ENCODE data around the gene GREM2.

The GREM2 gene

GRCh38 chr1:240553351-240553750 lies 58.6 kb downstream of the GREM2 start:
- Mint-ChIP-seq H3K4me3 (no peak overlapping the region), H3K27ac (no peak overlapping the region), H3K4me1 (no peaks in the 10 kb centered on the region), H3K9me3 (peaks cover 4% of the 10 kb centered on the region), H3K36me3 (ENCODE audit: low read depth) (no peaks in the 10 kb centered on the region), H3K27me3 (no peaks in the 10 kb centered on the region)
- ATAC-seq = no peak
- DNase-seq = no peak

GRCh38 chr1:240539769-240540414 lies 72.1 kb downstream of the GREM2 start:
- Mint-ChIP-seq H3K27ac (no peak overlapping the region), H3K36me3 (ENCODE audit: low read depth) (no peaks in the 10 kb centered on the region), H3K4me1 (peaks cover 9% of the 10 kb centered on the region), H3K27me3 (no peaks in the 10 kb centered on the region), H3K4me3 (no peak overlapping the region), H3K9me3 (peaks cover 13% of the 10 kb centered on the region)
- DNase-seq (no peak), ATAC-seq (no peak)

GRCh38 chr1:240538776-240539430 lies 73.1 kb downstream of the GREM2 start:
- no peak for DNase-seq
- no peak for ATAC-seq
- Mint-ChIP-seq H3K4me3 (no peak overlapping the region), H3K36me3 (ENCODE audit: low read depth) (no peaks in the 10 kb centered on the region), H3K27me3 (no peaks in the 10 kb centered on the region), H3K4me1 (peaks cover 9% of the 10 kb centered on the region), H3K27ac (no peak overlapping the region), H3K9me3 (peaks cover 19% of the 10 kb centered on the region)

- no peak overlapping the region for H3K4me3 Mint-ChIP-seq
- no peak overlapping the region for H3K27ac Mint-ChIP-seq
- peaks cover 12% of the 10 kb centered on the region for H3K9me3 Mint-ChIP-seq
- H3K36me3 Mint-ChIP-seq (ENCODE audit: low read depth) = no peaks in the 10 kb centered on the region
- H3K27me3 Mint-ChIP-seq = no peaks in the 10 kb centered on the region
- ATAC-seq (no peak), DNase-seq (no peak)
- H3K4me1 Mint-ChIP-seq = no peaks in the 10 kb centered on the region
These were observed 78.7 kb downstream of the GREM2 start for GRCh38 chr1:240533154-240533780.

- no peaks in the 10 kb centered on the region for H3K4me1 Mint-ChIP-seq
- ATAC-seq (no peak), DNase-seq (no peak)
These were observed 83.4 kb downstream of the GREM2 start for GRCh38 chr1:240528591-240528990.

GRCh38 chr1:240527086-240527485 lies 84.9 kb downstream of the GREM2 start:
- H3K27me3 Mint-ChIP-seq = no peaks in the 10 kb centered on the region
- no peak overlapping the region for H3K4me3 Mint-ChIP-seq
- ATAC-seq (no peak), DNase-seq (no peak)
- H3K9me3 Mint-ChIP-seq = no peaks in the 10 kb centered on the region
- H3K36me3 Mint-ChIP-seq (ENCODE audit: low read depth) = no peaks in the 10 kb centered on the region
- no peaks in the 10 kb centered on the region for H3K4me1 Mint-ChIP-seq
- no peak overlapping the region for H3K27ac Mint-ChIP-seq

More at GRCh38 chr1:240528591-240528990, 83.4 kb downstream of the GREM2 start:
- Mint-ChIP-seq H3K27ac (no peak overlapping the region), H3K9me3 (no peaks in the 10 kb centered on the region), H3K36me3 (ENCODE audit: low read depth) (no peaks in the 10 kb centered on the region), H3K4me3 (no peak overlapping the region), H3K27me3 (no peaks in the 10 kb centered on the region)

- no peaks in the 10 kb centered on the region for H3K4me1 Mint-ChIP-seq
- DNase-seq = no peak
- no peak for ATAC-seq
- H3K36me3 Mint-ChIP-seq (ENCODE audit: low read depth) = no peaks in the 10 kb centered on the region
- no peak overlapping the region for H3K4me3 Mint-ChIP-seq
- no peaks in the 10 kb centered on the region for H3K27me3 Mint-ChIP-seq
- H3K27ac Mint-ChIP-seq = no peak overlapping the region
- H3K9me3 Mint-ChIP-seq = no peaks in the 10 kb centered on the region
These were observed 85.6 kb downstream of the GREM2 start for GRCh38 chr1:240526312-240526711.

GRCh38 chr1:240524356-240525069 lies 87.4 kb downstream of the GREM2 start:
- no peak overlapping the region for H3K27ac Mint-ChIP-seq
- DNase-seq (no peak), ATAC-seq (no peak)
- no peaks in the 10 kb centered on the region for H3K9me3 Mint-ChIP-seq
- H3K36me3 Mint-ChIP-seq (ENCODE audit: low read depth) = no peaks in the 10 kb centered on the region
- no peaks in the 10 kb centered on the region for H3K4me1 Mint-ChIP-seq
- H3K4me3 Mint-ChIP-seq = no peak overlapping the region
- no peaks in the 10 kb centered on the region for H3K27me3 Mint-ChIP-seq

GRCh38 chr1:240522122-240522822 lies 89.7 kb downstream of the GREM2 start:
- Mint-ChIP-seq H3K4me3 (no peak overlapping the region), H3K27ac (no peak overlapping the region), H3K9me3 (no peaks in the 10 kb centered on the region), H3K4me1 (no peaks in the 10 kb centered on the region), H3K27me3 (peaks cover 2% of the 10 kb centered on the region), H3K36me3 (ENCODE audit: low read depth) (no peaks in the 10 kb centered on the region)
- DNase-seq (no peak), ATAC-seq (no peak)

- H3K36me3 Mint-ChIP-seq (ENCODE audit: low read depth) = no peaks in the 10 kb centered on the region
- H3K9me3 Mint-ChIP-seq = peaks cover 2% of the 10 kb centered on the region
- no peak overlapping the region for H3K4me3 Mint-ChIP-seq
- H3K4me1 Mint-ChIP-seq = no peaks in the 10 kb centered on the region
- ATAC-seq (no peak), DNase-seq (no peak)
- H3K27ac Mint-ChIP-seq = no peak overlapping the region
- H3K27me3 Mint-ChIP-seq = peaks cover 2% of the 10 kb centered on the region
These were observed 94.1 kb downstream of the GREM2 start for GRCh38 chr1:240517891-240518290.

- Mint-ChIP-seq H3K9me3 (peaks cover 3% of the 10 kb centered on the region), H3K36me3 (ENCODE audit: low read depth) (no peaks in the 10 kb centered on the region), H3K27ac (no peak overlapping the region), H3K4me1 (no peaks in the 10 kb centered on the region), H3K4me3 (no peak overlapping the region), H3K27me3 (peaks cover 2% of the 10 kb centered on the region)
- ATAC-seq (no peak), DNase-seq (no peak)
These were observed 95.9 kb downstream of the GREM2 start for GRCh38 chr1:240516069-240516468.

- Mint-ChIP-seq H3K4me3 (no peak overlapping the region), H3K36me3 (ENCODE audit: low read depth) (no peaks in the 10 kb centered on the region)
- ATAC-seq = no peak
These were observed 96.5 kb downstream of the GREM2 start for GRCh38 chr1:240515505-240515904.

GRCh38 chr1:240511789-240512188 lies 100.2 kb downstream of the GREM2 start:
- no peak for ATAC-seq
- H3K4me1 Mint-ChIP-seq = no peaks in the 10 kb centered on the region
- no peak overlapping the region for H3K27ac Mint-ChIP-seq
- H3K9me3 Mint-ChIP-seq = peaks cover 3% of the 10 kb centered on the region
- no peaks in the 10 kb centered on the region for H3K36me3 Mint-ChIP-seq (ENCODE audit: low read depth)
- H3K4me3 Mint-ChIP-seq = no peak overlapping the region
- no peak for DNase-seq
- H3K27me3 Mint-ChIP-seq = no peaks in the 10 kb centered on the region

More at GRCh38 chr1:240515505-240515904, 96.5 kb downstream of the GREM2 start:
- H3K4me1 Mint-ChIP-seq = no peaks in the 10 kb centered on the region
- H3K27me3 Mint-ChIP-seq = peaks cover 2% of the 10 kb centered on the region
- peaks cover 3% of the 10 kb centered on the region for H3K9me3 Mint-ChIP-seq
- H3K27ac Mint-ChIP-seq = no peak overlapping the region
- DNase-seq = no peak

GRCh38 chr1:240508950-240509349 lies 103.0 kb downstream of the GREM2 start:
- Mint-ChIP-seq H3K27me3 (no peaks in the 10 kb centered on the region), H3K27ac (no peak overlapping the region), H3K36me3 (ENCODE audit: low read depth) (no peaks in the 10 kb centered on the region), H3K9me3 (peaks cover 3% of the 10 kb centered on the region), H3K4me1 (no peaks in the 10 kb centered on the region), H3K4me3 (no peak overlapping the region)
- no peak for DNase-seq
- no peak for ATAC-seq
